A549 treated with ZK216348 at 1 μM for 4 hours (cell line): ENCODE measurements around the gene ANXA8L1. TPM values are rescaled to one million over a fixed set of nuclear protein-coding genes. Genes with fewer than 3 reads are reported as not detected.

Experiments used
- total RNA-seq: library from RNA; stranded (reverse); fragments of 200-300 nt; extraction: Qiagen RNA extraction; gene quantifications from 5 replicates; pipeline ENCODE4 v1.2.3, GENCODE V29; 2022; ENCODE audit warnings: low read depth

ANXA8L1 gene
- total RNA-seq: 98.4 to 133 TPM (median 107 TPM) in 5 replicates

GRCh38 chr10:46375406-46375805 lies at the start of gene ANXA8L1:
ANXA8L1 (plus strand) TSS chr10:46375776; CDS start chr10:46375852, 76 bp downstream.

Other genes starting within 250 kb of the ANXA8L1 start
- gene ANTXRL, start 88.8 kb upstream of the ANXA8L1 start, total RNA-seq: 0.14 to 0.49 TPM (median 0.37 TPM) in 4 of 5 replicates, not detected in the other
- 31.8 to 57.9 TPM (median 44.7 TPM) in 5 replicates for gene NPY4R, start 90.2 kb downstream of the ANXA8L1 start, total RNA-seq
- 18.5 to 45.5 TPM (median 38.5 TPM) in 5 replicates for gene GPRIN2, start 180.9 kb downstream of the ANXA8L1 start, total RNA-seq
- 2.0 to 3.9 TPM (median 2.3 TPM) in 5 replicates for gene SYT15, start 203.4 kb downstream of the ANXA8L1 start, total RNA-seq